Upper lobe of left lung (tissue), 4 donors: Measurements from ENCODE around the gene DARS1.

ENCODE experiments used
- EP300 ChIP-seq, 4 donors: sonication (generic); formaldehyde crosslinking; IDR thresholded peaks; one replicate each; pipeline ENCODE4 v1.5.1; 2017; ENCODE audit warnings: antibody characterized with exemption in 4 of 4, control low read depth in 2 of 4
- POLR2A ChIP-seq, 4 donors: fragments of 450-650 bp; IDR thresholded peaks; one replicate each; pipeline ENCODE4 v1.5.1; 2016 to 2017; ENCODE audit warnings: antibody characterized with exemption in 4 of 4, mild to moderate bottlenecking in 2 of 4
- TF ChIP-seq, protein P1 (sequence below), 6 experiments: fragments of 450-650 bp in 4 of 6; fragments of 200-600 bp in 2 of 6; sonication (generic) in 2 of 6; IDR thresholded peaks; one replicate each; pipeline ENCODE4 v1.5.1; 2016 to 2019; ENCODE audit warnings: antibody characterized with exemption in 6 of 6

DNA sequence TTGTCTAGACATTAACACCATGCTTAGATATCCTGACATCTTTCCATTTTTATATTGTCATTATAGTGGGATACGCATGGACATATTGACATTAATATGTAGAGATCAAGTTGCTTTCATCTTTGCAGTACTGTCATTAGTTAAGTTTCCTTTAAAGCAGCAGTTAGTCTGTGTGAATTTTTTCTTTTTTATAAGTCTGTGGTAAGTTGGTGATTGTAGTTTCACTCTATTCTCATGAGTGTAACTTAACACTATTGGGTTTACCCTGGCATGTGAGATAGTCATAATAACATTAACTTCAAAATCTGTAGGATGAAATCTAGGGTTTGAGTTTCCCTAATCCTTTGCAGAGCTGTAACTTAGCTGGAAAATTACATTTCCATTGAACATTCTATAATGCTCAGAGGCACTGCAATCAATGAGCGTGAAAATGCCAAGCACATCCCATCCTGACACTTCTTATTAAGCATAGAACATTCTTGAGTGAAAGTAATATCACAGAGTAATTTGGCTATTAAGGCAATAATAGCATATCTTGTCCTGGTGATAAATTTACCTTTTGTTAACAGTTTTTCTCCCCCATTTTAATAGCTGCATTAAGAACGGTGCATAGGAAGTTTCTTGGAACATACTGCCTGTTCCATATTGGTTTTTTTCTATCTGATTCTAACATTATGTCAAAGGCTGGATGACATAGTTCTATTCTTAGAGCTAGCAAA, 47.5 kb upstream of the DARS1 start:
- TF ChIP-seq, protein P1, sequence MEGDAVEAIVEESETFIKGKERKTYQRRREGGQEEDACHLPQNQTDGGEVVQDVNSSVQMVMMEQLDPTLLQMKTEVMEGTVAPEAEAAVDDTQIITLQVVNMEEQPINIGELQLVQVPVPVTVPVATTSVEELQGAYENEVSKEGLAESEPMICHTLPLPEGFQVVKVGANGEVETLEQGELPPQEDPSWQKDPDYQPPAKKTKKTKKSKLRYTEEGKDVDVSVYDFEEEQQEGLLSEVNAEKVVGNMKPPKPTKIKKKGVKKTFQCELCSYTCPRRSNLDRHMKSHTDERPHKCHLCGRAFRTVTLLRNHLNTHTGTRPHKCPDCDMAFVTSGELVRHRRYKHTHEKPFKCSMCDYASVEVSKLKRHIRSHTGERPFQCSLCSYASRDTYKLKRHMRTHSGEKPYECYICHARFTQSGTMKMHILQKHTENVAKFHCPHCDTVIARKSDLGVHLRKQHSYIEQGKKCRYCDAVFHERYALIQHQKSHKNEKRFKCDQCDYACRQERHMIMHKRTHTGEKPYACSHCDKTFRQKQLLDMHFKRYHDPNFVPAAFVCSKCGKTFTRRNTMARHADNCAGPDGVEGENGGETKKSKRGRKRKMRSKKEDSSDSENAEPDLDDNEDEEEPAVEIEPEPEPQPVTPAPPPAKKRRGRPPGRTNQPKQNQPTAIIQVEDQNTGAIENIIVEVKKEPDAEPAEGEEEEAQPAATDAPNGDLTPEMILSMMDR (IDR thresholded peaks at IDR 0.05) = no peak
- no peak for TF ChIP-seq EP300 (IDR thresholded peaks at IDR 0.05)
- no peak for TF ChIP-seq POLR2A (IDR thresholded peaks at IDR 0.05)
